Fibroblast of skin of back (primary cell): ENCODE data around the gene EMILIN2.
A peak's percentile ranks its signal among the peaks of the same experiment; 100 is the strongest.

Source experiments
- DNase-seq: peaks from one replicate; pipeline ENCODE4 v3.0.0-alpha.2; 2013

EMILIN2 gene

GRCh38 chr18:2958819-2959298 lies 112.1 kb downstream of the EMILIN2 start:
- no peak for DNase-seq

- DNase-seq = no peak
These were observed 112.5 kb downstream of the EMILIN2 start for GRCh38 chr18:2959341-2959740.

GRCh38 chr18:2960983-2961696 lies 114.3 kb downstream of the EMILIN2 start:
- no peak for DNase-seq

- DNase-seq = peak; percentile 24
These were observed 115.0 kb downstream of the EMILIN2 start for GRCh38 chr18:2961821-2962220.

GRCh38 chr18:2963048-2963447 lies 116.2 kb downstream of the EMILIN2 start:
- DNase-seq = no peak

GRCh38 chr18:2964361-2965010 lies 117.7 kb downstream of the EMILIN2 start:
- DNase-seq = peak; percentile 34
